H1 (cell line): ENCODE measurements around the gene LRPAP1. TPM values are rescaled to one million over a fixed set of nuclear protein-coding genes. Genes with fewer than 3 reads are reported as not detected.

ENCODE experiments used
- CTCF ChIA-PET: fragments of 300-600 bp; sonication (Branson Sonifier 250); formaldehyde crosslinking; loops from one replicate; lab custom pipeline; 2021; ENCODE audit not compliant: partially characterized antibody; lab: Charles Lee
- POLR2A ChIA-PET: fragments of 300-600 bp; sonication (Branson Sonifier 250); formaldehyde crosslinking; loops from one replicate; lab custom pipeline; 2021; ENCODE audit warnings: inconsistent platforms; ENCODE audit not compliant: partially characterized antibody; lab: Charles Lee
- DNase-seq, 2 experiments: peaks; one replicate each; pipeline versions ENCODE4 v3.0.0 to v3.0.0-alpha.2; 2010 to 2022; ENCODE audit warnings: low spot score in 2 of 2, low read depth in 1 of 2, mixed read lengths in 1 of 2
- FAIRE-seq: peaks from 2 replicates; lab custom pipeline; 2011; peaks lifted over from hg19 to GRCh38; lab: Jason Lieb, UNC
- H2AFZ ChIP-seq: 2 replicates; pipeline ENCODE4 v1.8.1; 2012; ENCODE audit warnings: low read length, inconsistent platforms
- H2AK5ac ChIP-seq: 2 replicates; pipeline ENCODE4 v1.6.1; 2013; ENCODE audit warnings: low read depth, low read length
- H2BK120ac ChIP-seq: replicated peaks from 2 replicates; pipeline ENCODE3; 2013; ENCODE audit warnings: low read depth, low read length, inconsistent platforms
- H2BK12ac ChIP-seq: 2 replicates; pipeline ENCODE4 v1.6.1; 2013; ENCODE audit warnings: low read depth, low read length
- H2BK15ac ChIP-seq: 2 replicates; pipeline ENCODE4 v1.6.1; 2013; ENCODE audit warnings: low read length
- H2BK20ac ChIP-seq: 2 replicates; pipeline ENCODE4 v1.6.1; 2013; ENCODE audit warnings: low read length
- H2BK5ac ChIP-seq: 2 replicates; pipeline ENCODE4 v1.6.1; 2013; ENCODE audit warnings: low read depth, low read length
- H3K14ac ChIP-seq: 2 replicates; pipeline ENCODE4 v1.6.1; 2013; ENCODE audit warnings: inconsistent platforms; ENCODE audit not compliant: insufficient read length
- H3K18ac ChIP-seq: 2 replicates; pipeline ENCODE4 v1.6.1; 2013; ENCODE audit warnings: low read length; ENCODE audit errors: extremely low read depth
- H3K23ac ChIP-seq: 2 replicates; pipeline ENCODE4 v1.6.1; 2013; ENCODE audit warnings: inconsistent platforms; ENCODE audit not compliant: insufficient read length
- H3K23me2 ChIP-seq: 2 replicates; pipeline ENCODE4 v1.6.1; 2013; ENCODE audit warnings: low read depth, low read length
- H3K27ac ChIP-seq: 2 replicates; pipeline ENCODE4 v1.6.1; 2011; ENCODE audit warnings: low read depth, low read length, inconsistent platforms
- H3K27me3 ChIP-seq, 4 experiments: replicated peaks in 1 of 4; 1 replicate in 1 of 4; 2 replicates in 3 of 4; pipeline versions ENCODE4 v1.6.1 to v1.8.1; 2011 to 2013; ENCODE audit warnings: low read length in 3 of 4, mild to moderate bottlenecking in 3 of 4, inconsistent platforms in 2 of 4, mixed read lengths in 2 of 4, moderate library complexity in 1 of 4; ENCODE audit not compliant: control insufficient read depth in 3 of 4, insufficient read depth in 3 of 4; ENCODE audit errors: extremely low read depth in 1 of 4
- H3K36me3 ChIP-seq, 4 experiments: 2 replicates each; pipeline versions ENCODE4 v1.6.1 to v1.8.1; 2011 to 2013; ENCODE audit warnings: mild to moderate bottlenecking in 4 of 4, low read length in 3 of 4, moderate library complexity in 2 of 4, control low read depth in 1 of 4, inconsistent platforms in 1 of 4; ENCODE audit not compliant: insufficient read depth in 4 of 4, control insufficient read depth in 2 of 4
- H3K4ac ChIP-seq: replicated peaks from 2 replicates; pipeline ENCODE3; 2013; ENCODE audit warnings: low read length, low read depth, mixed read lengths, inconsistent platforms; ENCODE audit not compliant: insufficient read length
- H3K4me1 ChIP-seq, 4 experiments: replicated peaks in 1 of 4; 1 replicate in 1 of 4; 2 replicates in 3 of 4; pipeline versions ENCODE4 v1.6.1 to v1.8.1; 2011 to 2013; ENCODE audit warnings: low read length in 3 of 4, inconsistent platforms in 2 of 4, mixed read lengths in 1 of 4; ENCODE audit not compliant: insufficient read depth in 4 of 4, control insufficient read depth in 3 of 4
- H3K4me2 ChIP-seq, 2 experiments: 2 replicates each; pipeline versions ENCODE4 v1.6.1 to v1.8.1; 2011 to 2013; ENCODE audit warnings: low read depth in 2 of 2, low read length in 2 of 2, control low read depth in 1 of 2, inconsistent platforms in 1 of 2, mild to moderate bottlenecking in 1 of 2; ENCODE audit not compliant: insufficient read depth in 1 of 2
- H3K4me3 ChIP-seq, 4 experiments: fragments of 200-600, 300-600 bp in 1 of 4; sonication (generic), shearing (Covaris generic), sonication (Bioruptor Twin) in 1 of 4; 2 replicates each; pipeline versions ENCODE4 v1.5.1 to v1.8.1; 2011 to 2016; ENCODE audit warnings: low read length in 4 of 4, low read depth in 3 of 4, control low read depth in 2 of 4, inconsistent platforms in 2 of 4, mild to moderate bottlenecking in 2 of 4, mixed read lengths in 1 of 4, moderate library complexity in 1 of 4; ENCODE audit not compliant: insufficient read depth in 2 of 4; ENCODE audit errors: extremely low read depth in 1 of 4
- H3K56ac ChIP-seq: replicated peaks from 2 replicates; pipeline ENCODE3; 2013; ENCODE audit warnings: low read depth, mild to moderate bottlenecking, mixed read lengths, low read length, inconsistent platforms; ENCODE audit not compliant: insufficient read length
- H3K79me1 ChIP-seq: 2 replicates; pipeline ENCODE4 v1.6.1; 2013; ENCODE audit warnings: low read depth, low read length, control low read depth
- H3K79me2 ChIP-seq, 2 experiments: 2 replicates each; pipeline versions ENCODE4 v1.6.1 to v1.8.1; 2012 to 2013; ENCODE audit warnings: low read length in 2 of 2, mild to moderate bottlenecking in 2 of 2, inconsistent platforms in 1 of 2; ENCODE audit not compliant: insufficient read depth in 2 of 2, control insufficient read depth in 1 of 2
- H3K9ac ChIP-seq, 4 experiments: replicated peaks in 1 of 4; 1 replicate in 1 of 4; 2 replicates in 3 of 4; pipeline versions ENCODE4 v1.6.1 to v1.8.1; 2011 to 2013; ENCODE audit warnings: low read depth in 3 of 4, low read length in 3 of 4, control low read depth in 2 of 4, mild to moderate bottlenecking in 2 of 4, moderate library complexity in 2 of 4, inconsistent platforms in 1 of 4; ENCODE audit errors: extremely low read depth in 1 of 4
- H3K9me3 ChIP-seq, 2 experiments: 2 replicates each; pipeline versions ENCODE4 v1.6.1 to v1.8.1; 2012 to 2013; ENCODE audit warnings: mild to moderate bottlenecking in 2 of 2, moderate library complexity in 2 of 2, control low read depth in 1 of 2, inconsistent platforms in 1 of 2, low read depth in 1 of 2, low read length in 1 of 2, mixed read lengths in 1 of 2; ENCODE audit not compliant: insufficient read depth in 2 of 2
- H4K20me1 ChIP-seq, 2 experiments: replicated peaks in 1 of 2; 2 replicates each; pipeline versions ENCODE3 to v1.8.1; 2011 to 2013; ENCODE audit warnings: inconsistent platforms in 2 of 2, low read length in 2 of 2, mild to moderate bottlenecking in 1 of 2; ENCODE audit not compliant: insufficient read depth in 2 of 2, control insufficient read depth in 1 of 2
- H4K5ac ChIP-seq: 2 replicates; pipeline ENCODE4 v1.6.1; 2013; ENCODE audit warnings: low read length, low read depth, mixed read lengths, inconsistent platforms; ENCODE audit not compliant: insufficient read length
- H4K8ac ChIP-seq: 2 replicates; pipeline ENCODE4 v1.8.0; 2013; ENCODE audit warnings: mild to moderate bottlenecking, moderate library complexity, low read length, inconsistent platforms; ENCODE audit not compliant: insufficient read depth; ENCODE audit errors: extremely low read depth
- H4K91ac ChIP-seq: replicated peaks from 2 replicates; pipeline ENCODE3; 2013; ENCODE audit warnings: low read length, mixed read lengths, inconsistent platforms; ENCODE audit not compliant: insufficient read length
- ATF3 ChIP-seq: IDR thresholded peaks from 2 replicates; pipeline ENCODE4 v1.6.1; 2011; ENCODE audit warnings: low read depth, mild to moderate bottlenecking, low read length; ENCODE audit not compliant: insufficient read depth
- WGBS, 2 experiments: shearing (Covaris generic) in 1 of 2; methylation state at CpG; one replicate each; pipeline versions ENCODE4 v1.1.6 to v1.1.7; 2013 to 2015; ENCODE audit warnings: low lambda C conversion rate in 2 of 2, mixed read lengths in 2 of 2, inconsistent platforms in 1 of 2, low coverage in 1 of 2, missing lambda C conversion rate in 1 of 2; ENCODE audit not compliant: insufficient replicate concordance in 2 of 2, insufficient coverage in 1 of 2, insufficient read length in 1 of 2; ENCODE audit errors: extremely low coverage in 1 of 2, missing lambda C conversion rate in 1 of 2; 5-methylcytosine and 5-hydroxymethylcytosine counted together
- polyA plus RNA-seq, 7 experiments: library from polyadenylated mRNA; depleted of rRNA in 3 of 7; stranded (reverse) in 5 of 7; unstranded in 2 of 7; fragments of >200 nt in 5 of 7; fragments of 200-250 nt in 2 of 7; gene quantifications; 1 replicate in 5 of 7; 2 replicates in 1 of 7; 4 replicates in 1 of 7; pipeline versions ENCODE4 v1.2.1 to v1.2.3, GENCODE V29; 2011 to 2013; ENCODE audit warnings: missing spikeins in 2 of 7, mixed read lengths in 2 of 7
- total RNA-seq: library from RNA; stranded (reverse); fragmentation: NEBNext Ultra II Directional; extraction: Animal tissue kit (Norgen Biotek cat#: 25700); gene quantifications from 2 replicates; pipeline ENCODE4 v1.2.1, GENCODE V29; 2021

The LRPAP1 gene
- total and polyA plus RNA-seq, 2 of the 8 experiments (the other 6 are each of a cell fraction or from before 2014, with no cell fraction given), result 31.1 to 101 TPM

- FAIRE-seq (no peak), DNase-seq (no peak)
- no peak overlapping the region for H3K23ac ChIP-seq
- H3K18ac ChIP-seq, result no peak overlapping the region
- no peak overlapping the region for H2BK5ac ChIP-seq
- peaks cover 19 to 85% (median 66%) of the 10 kb centered on the region in 4 experiments for H3K27me3 ChIP-seq
- H2BK12ac ChIP-seq, result peak overlapping the region; percentile 60; the same call in 1 of the 2 replicates
- H2AFZ ChIP-seq, result no peak overlapping the region
- peaks cover 3% of the 10 kb centered on the region; the same call in 1 of the 2 replicates for H3K23me2 ChIP-seq
- no peak overlapping the region for H3K4me3 ChIP-seq
- H3K4me2 ChIP-seq, result no peak overlapping the region
- POLR2A ChIA-PET, result interaction anchor here (1.1 kb wide), 1 partner anchor 10 kb away, joined by 4 read pairs; no protein-coding TSS in a partner anchor
- peak overlapping the region; percentile 62 for H3K4ac ChIP-seq
- 0 out of 2 replicates have a peak overlapping the region, but pooled peaks have one; percentile 24 for H2AK5ac ChIP-seq
- no peaks in the 10 kb centered on the region for H3K79me2 ChIP-seq
- H3K9ac ChIP-seq, result no peak overlapping the region
- no peak overlapping the region for H3K56ac ChIP-seq
- no peak overlapping the region for H3K14ac ChIP-seq
- no peaks in the 10 kb centered on the region for H3K79me1 ChIP-seq
- no peak overlapping the region for H2BK120ac ChIP-seq
- H2BK20ac ChIP-seq, result no peak overlapping the region
- H3K4me1 ChIP-seq, result peaks cover 0 to 37% (median 22%) of the 10 kb centered on the region in 4 experiments; a peak in 6 of 7 replicates
- H3K36me3 ChIP-seq, result no peaks in the 10 kb centered on the region
- H3K27ac ChIP-seq, result no peak overlapping the region
- CTCF ChIA-PET, result interaction anchor here (1.6 to 5.8 kb wide), 2 partner anchors 30 to 40 kb away, joined by 4 to 32 read pairs; no protein-coding TSS in a partner anchor
- peak overlapping the region; percentile 92; the same call in 1 of the 2 replicates for H2BK15ac ChIP-seq
- H3K9me3 ChIP-seq, result no peaks in the 10 kb centered on the region
- H4K8ac ChIP-seq, result no peak overlapping the region
- no peak overlapping the region for H4K5ac ChIP-seq
- peaks cover 0 to 5% of the 10 kb centered on the region in 2 experiments for H4K20me1 ChIP-seq
- WGBS, 2 experiments, result 88% methylated on average over 20 of the region's 23 CpGs; no CpG with 5 or more reads in 1 of the 2 experiments
- H4K91ac ChIP-seq, result peak overlapping the region; percentile 50
- TF ChIP-seq ATF3, result no peak
These were observed 48.7 kb downstream of the LRPAP1 start for GRCh38 chr4:3483471-3483921.
